ENCODE results near the gene SLC35B1.

Gene SLC35B1

DNA sequence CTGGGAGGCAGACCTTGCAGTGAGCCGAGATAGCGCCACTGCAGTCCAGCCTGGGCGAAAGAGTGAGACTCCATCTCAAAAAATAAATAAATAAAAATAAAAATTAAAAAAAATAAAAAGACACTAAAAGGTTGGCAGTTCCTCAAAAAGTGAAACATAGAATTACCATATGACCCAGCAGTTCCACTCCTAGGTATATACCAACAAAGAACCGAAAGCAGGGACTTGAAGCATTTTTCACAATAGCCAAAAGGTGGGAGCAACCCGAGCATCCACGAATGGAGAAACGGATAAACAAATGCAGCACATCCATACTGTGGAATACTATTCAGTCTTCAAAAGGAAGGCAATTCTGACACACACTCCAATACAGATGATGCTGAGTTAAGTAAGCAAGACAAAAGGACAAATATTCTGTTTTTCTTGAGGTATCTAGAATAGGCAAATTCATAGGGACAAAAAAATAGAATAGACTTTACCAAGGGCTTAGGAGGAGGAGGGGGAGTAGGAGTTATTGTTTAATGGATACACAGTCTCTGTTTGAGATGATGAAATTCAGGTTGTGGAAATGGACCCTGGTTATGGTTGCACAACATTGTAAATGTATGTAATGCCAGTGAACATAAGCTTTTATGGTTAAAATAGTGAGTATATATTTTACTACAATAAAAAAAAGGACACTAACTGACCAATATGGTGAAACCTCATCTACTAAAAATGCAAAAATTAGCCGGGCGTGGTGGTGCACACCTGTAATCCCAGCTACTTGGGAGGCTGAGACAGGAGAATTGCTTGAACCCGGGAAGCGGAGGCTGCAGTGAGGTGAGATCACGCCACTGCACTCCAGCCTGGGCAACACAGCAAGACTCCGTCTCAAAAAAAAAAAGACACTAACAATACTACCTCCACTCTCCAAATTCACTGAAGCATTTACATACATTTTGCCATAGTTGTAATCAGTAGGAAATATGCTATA lies 27.0 kb upstream of the SLC35B1 start:
- H3K4me3 ChIP-seq (replicated peaks in 1 of 2; ENCODE audit: low read depth in 2 of 2, low read length in 2 of 2): no peak overlapping the region
- TF ChIP-seq, protein P1, sequence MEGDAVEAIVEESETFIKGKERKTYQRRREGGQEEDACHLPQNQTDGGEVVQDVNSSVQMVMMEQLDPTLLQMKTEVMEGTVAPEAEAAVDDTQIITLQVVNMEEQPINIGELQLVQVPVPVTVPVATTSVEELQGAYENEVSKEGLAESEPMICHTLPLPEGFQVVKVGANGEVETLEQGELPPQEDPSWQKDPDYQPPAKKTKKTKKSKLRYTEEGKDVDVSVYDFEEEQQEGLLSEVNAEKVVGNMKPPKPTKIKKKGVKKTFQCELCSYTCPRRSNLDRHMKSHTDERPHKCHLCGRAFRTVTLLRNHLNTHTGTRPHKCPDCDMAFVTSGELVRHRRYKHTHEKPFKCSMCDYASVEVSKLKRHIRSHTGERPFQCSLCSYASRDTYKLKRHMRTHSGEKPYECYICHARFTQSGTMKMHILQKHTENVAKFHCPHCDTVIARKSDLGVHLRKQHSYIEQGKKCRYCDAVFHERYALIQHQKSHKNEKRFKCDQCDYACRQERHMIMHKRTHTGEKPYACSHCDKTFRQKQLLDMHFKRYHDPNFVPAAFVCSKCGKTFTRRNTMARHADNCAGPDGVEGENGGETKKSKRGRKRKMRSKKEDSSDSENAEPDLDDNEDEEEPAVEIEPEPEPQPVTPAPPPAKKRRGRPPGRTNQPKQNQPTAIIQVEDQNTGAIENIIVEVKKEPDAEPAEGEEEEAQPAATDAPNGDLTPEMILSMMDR (IDR thresholded peaks at IDR 0.05; ENCODE audit: low read depth, low read length): no peak
- no peak for DNase-seq (ENCODE audit: low read depth in 2 of 2)

DNA sequence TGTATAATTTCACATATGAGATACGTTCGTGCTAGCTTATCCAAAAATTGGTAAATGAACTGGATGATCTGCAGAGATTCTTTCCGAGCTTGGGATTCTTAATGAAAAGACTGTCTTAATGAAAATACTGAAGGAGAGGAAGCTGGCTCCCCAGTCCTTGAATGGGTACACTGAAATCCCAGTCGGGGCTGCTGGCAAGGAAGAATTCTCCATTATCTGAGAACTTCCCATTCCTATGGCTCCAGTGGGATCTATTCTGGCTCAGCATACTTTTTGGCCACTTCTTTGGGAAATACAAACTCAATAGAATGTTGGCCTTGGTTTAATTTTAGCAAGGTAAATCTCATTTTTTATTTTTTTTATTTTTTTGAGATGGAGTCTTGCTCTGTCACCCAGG lies 23.7 kb upstream of the SLC35B1 start:
- H3K4me3 ChIP-seq (replicated peaks in 1 of 2; ENCODE audit: low read depth in 2 of 2, low read length in 2 of 2): no peak overlapping the region
- no peak for DNase-seq (ENCODE audit: low read depth in 2 of 2)
- TF ChIP-seq, protein P1 (IDR thresholded peaks at IDR 0.05; ENCODE audit: low read depth, low read length): no peak

DNA sequence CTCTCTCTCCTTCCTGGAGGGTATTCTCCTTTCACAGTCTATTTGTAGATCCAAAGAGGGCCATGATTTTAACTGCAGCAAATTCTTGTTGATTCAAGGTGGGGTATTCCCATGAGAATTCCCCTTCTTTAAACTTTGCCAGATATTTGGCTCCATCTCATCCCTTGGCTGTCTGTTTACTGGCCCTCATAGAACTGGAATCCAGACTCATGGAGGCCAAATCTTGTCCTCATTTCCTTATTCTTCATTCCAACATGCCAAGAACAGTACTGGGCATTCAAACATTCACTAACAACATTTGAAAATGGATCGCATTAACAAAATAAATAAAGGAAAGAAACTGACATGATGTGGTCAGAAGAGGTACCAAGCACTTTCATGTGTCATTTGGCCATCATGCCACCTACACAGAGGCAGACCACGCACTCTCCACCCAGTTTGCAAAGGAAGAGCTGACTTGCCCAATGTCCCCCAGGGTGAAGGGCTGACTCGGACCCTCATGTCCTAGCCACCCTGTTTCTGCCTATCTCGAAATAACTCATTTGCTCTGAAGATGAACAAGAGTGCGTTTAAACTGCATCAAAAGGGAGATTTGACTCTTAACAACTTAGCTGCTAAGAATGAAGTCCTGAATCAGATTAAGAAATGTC lies 23.1 kb upstream of the SLC35B1 start:
- no peak overlapping the region for H3K4me3 ChIP-seq (replicated peaks in 1 of 2; ENCODE audit: low read depth in 2 of 2, low read length in 2 of 2)
- DNase-seq (ENCODE audit: low read depth in 2 of 2): peak in 1 of 2 donors; percentile 20
- TF ChIP-seq, protein P1 (IDR thresholded peaks at IDR 0.05; ENCODE audit: low read depth, low read length): no peak

DNA sequence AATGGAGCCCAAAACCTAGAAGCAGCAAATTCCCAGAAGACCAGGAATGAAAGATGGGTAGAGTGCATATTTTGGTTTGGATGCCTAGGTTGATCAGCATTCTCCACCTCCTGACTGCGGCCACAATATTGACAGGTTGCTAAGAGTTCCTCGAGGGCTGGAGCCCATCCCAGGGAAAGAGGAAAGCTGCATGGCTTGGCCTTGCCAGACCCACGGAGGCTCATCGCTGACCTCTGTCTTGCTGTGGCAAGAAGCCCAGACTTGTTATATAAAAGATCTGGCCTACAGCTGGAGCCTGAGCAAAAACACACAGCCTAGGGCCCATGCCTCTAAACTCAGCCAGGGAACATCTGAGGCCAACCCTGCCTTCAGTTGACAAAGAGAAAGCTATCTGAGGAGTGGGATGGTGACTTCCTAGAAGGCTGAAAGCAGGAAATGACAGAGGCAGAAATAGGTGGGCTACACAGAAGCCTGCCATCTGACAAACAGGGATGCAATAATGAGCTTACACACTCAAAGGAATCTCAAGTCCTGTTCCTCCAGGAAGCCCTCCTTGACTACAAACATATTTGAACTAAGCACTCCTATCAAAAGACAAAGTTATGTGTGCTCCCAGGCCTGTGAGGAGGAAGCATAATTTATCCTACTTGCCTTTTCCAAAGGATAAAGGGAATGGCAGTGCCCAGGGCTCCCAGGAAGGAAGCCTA lies 22.5 kb upstream of the SLC35B1 start:
- no peak overlapping the region for H3K4me3 ChIP-seq (replicated peaks in 1 of 2; ENCODE audit: low read depth in 2 of 2, low read length in 2 of 2)
- TF ChIP-seq, protein P1 (IDR thresholded peaks at IDR 0.05; ENCODE audit: low read depth, low read length): no peak
- DNase-seq (ENCODE audit: low read depth in 2 of 2): peak; percentile 65 to 97

DNA sequence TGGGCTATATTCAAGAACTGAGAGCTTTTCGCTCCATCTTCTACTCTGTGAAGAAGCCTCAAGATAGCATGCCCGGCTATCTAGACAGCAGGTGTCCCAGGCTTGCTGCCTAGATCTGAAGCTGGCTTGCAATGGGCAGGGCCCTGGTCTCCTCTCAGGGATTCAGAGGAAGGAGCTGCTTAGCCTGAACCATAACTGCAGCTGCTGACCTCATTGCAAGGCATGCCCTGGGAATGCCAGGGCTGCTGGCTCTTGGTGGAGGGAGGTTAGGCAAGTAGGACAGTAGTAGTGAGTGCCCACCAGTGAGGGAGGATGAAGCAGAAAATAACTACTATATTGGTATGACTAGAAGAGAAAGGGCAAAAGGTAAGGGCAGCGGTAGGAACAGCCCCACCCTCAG lies 21.3 kb upstream of the SLC35B1 start:
- no peak overlapping the region for H3K4me3 ChIP-seq (replicated peaks in 1 of 2; ENCODE audit: low read depth in 2 of 2, low read length in 2 of 2)
- TF ChIP-seq, protein P1 (IDR thresholded peaks at IDR 0.05; ENCODE audit: low read depth, low read length): no peak

DNA sequence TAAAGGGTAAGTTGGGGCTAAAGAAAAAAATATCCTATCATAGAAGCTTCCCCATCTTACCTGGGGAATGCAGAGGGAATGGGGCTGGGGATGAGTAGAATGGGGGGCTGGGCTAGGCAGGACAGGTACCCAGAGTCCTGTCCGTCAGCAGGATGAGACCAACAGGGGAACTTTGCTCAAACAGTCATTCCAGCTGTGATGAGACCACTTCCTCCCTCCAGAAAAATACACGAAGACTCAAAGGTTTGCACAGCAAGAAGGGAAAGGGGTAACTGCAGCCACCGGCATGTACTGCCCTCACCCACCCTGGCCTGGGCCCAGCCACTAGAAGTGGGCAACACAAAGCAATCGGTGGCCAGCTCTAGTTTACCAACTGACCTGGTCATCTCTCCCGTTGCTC lies 20.7 kb upstream of the SLC35B1 start:
- H3K4me3 ChIP-seq (replicated peaks in 1 of 2; ENCODE audit: low read depth in 2 of 2, low read length in 2 of 2): no peak overlapping the region
- TF ChIP-seq, protein P1 (IDR thresholded peaks at IDR 0.05; ENCODE audit: low read depth, low read length): no peak
- no peak for DNase-seq (ENCODE audit: low read depth in 2 of 2)

More for the DNA sequence above, 21.3 kb upstream of the SLC35B1 start:
- no peak for DNase-seq (ENCODE audit: low read depth in 2 of 2)
